Hepatocyte (in vitro differentiated cells): Measurements from ENCODE around the gene ANO10. TPM values are rescaled to one million over a fixed set of nuclear protein-coding genes. Genes with fewer than 3 reads are reported as not detected.

ENCODE experiments used
- DNase-seq: peaks from one replicate; pipeline ENCODE4 v3.0.0-alpha.2; 2016; ENCODE audit warnings: low spot score
- H2AFZ ChIP-seq: fragments of 200-600 bp; sonication (generic); 2 replicates; pipeline ENCODE4 v1.6.0; 2016; ENCODE audit warnings: antibody characterized with exemption, mild to moderate bottlenecking
- H3K27ac ChIP-seq: fragments of 200-600 bp; sonication (generic); 2 replicates; pipeline ENCODE4 v1.5.1; 2016; ENCODE audit warnings: mild to moderate bottlenecking
- H3K27me3 ChIP-seq: fragments of 200-600 bp; sonication (generic); 2 replicates; pipeline ENCODE4 v1.6.1; 2016
- H3K36me3 ChIP-seq: fragments of 200-600 bp; sonication (generic); replicated peaks from 2 replicates; pipeline ENCODE4 v1.5.1; 2016; ENCODE audit warnings: low read depth; ENCODE audit not compliant: insufficient read depth
- H3K4me1 ChIP-seq: fragments of 200-600 bp; sonication (generic); 2 replicates; pipeline ENCODE4 v1.5.1; 2016; ENCODE audit warnings: mild to moderate bottlenecking, moderate library complexity; ENCODE audit not compliant: insufficient read depth
- H3K4me2 ChIP-seq: fragments of 200-600 bp; sonication (generic); 2 replicates; pipeline ENCODE4 v1.6.0; 2016
- H3K4me3 ChIP-seq: fragments of 200-600 bp; sonication (generic); 2 replicates; pipeline ENCODE4 v1.5.1; 2016; ENCODE audit warnings: mild to moderate bottlenecking
- H3K79me2 ChIP-seq: fragments of 200-600 bp; sonication (generic); 2 replicates; pipeline ENCODE4 v1.6.0; 2017; ENCODE audit warnings: mild to moderate bottlenecking
- H3K9me2 ChIP-seq: fragments of 200-600 bp; sonication (generic); replicated peaks from 2 replicates; pipeline ENCODE4 v1.6.0; 2017; ENCODE audit warnings: mild to moderate bottlenecking; ENCODE audit not compliant: insufficient read depth
- H3K9me3 ChIP-seq: fragments of 200-600 bp; sonication (generic); 2 replicates; pipeline ENCODE4 v1.5.1; 2016; ENCODE audit warnings: low read depth, mild to moderate bottlenecking
- H4K20me1 ChIP-seq: fragments of 200-600 bp; sonication (generic); 2 replicates; pipeline ENCODE4 v1.6.0; 2016; ENCODE audit warnings: mild to moderate bottlenecking; ENCODE audit not compliant: insufficient read depth, poor library complexity, severe bottlenecking
- CTCF ChIP-seq: fragments of 200-600 bp; sonication (generic); IDR thresholded peaks from 2 replicates; pipeline ENCODE4 v1.5.1; 2016; ENCODE audit warnings: antibody characterized with exemption, mild to moderate bottlenecking; ENCODE audit not compliant: poor library complexity
- EZH2 ChIP-seq: fragments of 200-600 bp; sonication (generic); IDR thresholded peaks from 2 replicates; pipeline ENCODE4 v1.6.1; 2016; ENCODE audit warnings: antibody characterized with exemption, mild to moderate bottlenecking, borderline replicate concordance
- EZH2phosphoT487 ChIP-seq: fragments of 200-600 bp; sonication (generic); IDR thresholded peaks from one replicate; pipeline ENCODE4 v1.6.1; 2018; ENCODE audit warnings: antibody characterized with exemption, mild to moderate bottlenecking, low read depth, moderate library complexity; ENCODE audit not compliant: unreplicated experiment, severe bottlenecking
- WGBS: methylation state at CpG from one replicate; pipeline ENCODE4 v1.1.6; 2016; ENCODE audit warnings: low lambda C conversion rate; ENCODE audit errors: missing lambda C conversion rate; 5-methylcytosine and 5-hydroxymethylcytosine counted together
- polyA plus RNA-seq: library from polyadenylated mRNA; unstranded; fragments of >200 nt; fragmentation: Nextera tagmentation; extraction: Ambion mirVana; gene quantifications from 2 replicates; pipeline ENCODE4 v1.2.1, GENCODE V29; 2016
- total RNA-seq: library from RNA; depleted of rRNA; stranded (reverse); fragments of >200 nt; gene quantifications from 2 replicates; pipeline ENCODE4 v1.2.3, GENCODE V29; 2014

The ANO10 gene
- total and polyA plus RNA-seq, 2 experiments from 2014 or later = 28.5 to 33.5 TPM

- no peaks in the 10 kb centered on the region for H3K27me3 ChIP-seq
- no peaks in the 10 kb centered on the region for H3K36me3 ChIP-seq
- 73% methylated on average over 2 of the region's 2 CpGs for WGBS
- DNase-seq = no peak
- H3K27ac ChIP-seq = no peak overlapping the region
- no peaks in the 10 kb centered on the region for H3K9me2 ChIP-seq
- no peaks in the 10 kb centered on the region for H3K4me1 ChIP-seq
- H3K9me3 ChIP-seq = no peaks in the 10 kb centered on the region
- no peak overlapping the region for H2AFZ ChIP-seq
- H4K20me1 ChIP-seq = no peaks in the 10 kb centered on the region
- no peak overlapping the region for H3K4me3 ChIP-seq
- no peaks in the 10 kb centered on the region for H3K79me2 ChIP-seq
- TF ChIP-seq EZH2 (no peak), CTCF (no peak), EZH2phosphoT487 (no peak)
- H3K4me2 ChIP-seq = no peak overlapping the region
These were observed 227.7 kb downstream of the ANO10 start for GRCh38 chr3:43394041-43394554.

GRCh38 chr3:43391621-43392020 is 230.2 kb downstream of the ANO10 start:
- WGBS = 97% methylated on average over 1 of the region's 1 CpG
- no peak overlapping the region for H3K4me3 ChIP-seq
- H3K36me3 ChIP-seq = no peaks in the 10 kb centered on the region
- H3K27me3 ChIP-seq = no peaks in the 10 kb centered on the region
- TF ChIP-seq CTCF (no peak), EZH2phosphoT487 (no peak), EZH2 (no peak)
- no peak overlapping the region for H3K27ac ChIP-seq
- no peaks in the 10 kb centered on the region for H4K20me1 ChIP-seq
- no peak overlapping the region for H2AFZ ChIP-seq
- H3K4me1 ChIP-seq = no peaks in the 10 kb centered on the region
- no peak overlapping the region for H3K4me2 ChIP-seq
- H3K9me2 ChIP-seq = no peaks in the 10 kb centered on the region
- no peak for DNase-seq
- no peaks in the 10 kb centered on the region for H3K9me3 ChIP-seq
- H3K79me2 ChIP-seq = no peaks in the 10 kb centered on the region

GRCh38 chr3:43390255-43390588 is 231.6 kb downstream of the ANO10 start:
- TF ChIP-seq EZH2phosphoT487 (no peak), EZH2 (no peak), CTCF (no peak)
- Histone ChIP-seq H2AFZ (no peak overlapping the region), H3K27me3 (no peaks in the 10 kb centered on the region), H3K36me3 (no peaks in the 10 kb centered on the region), H3K4me1 (no peaks in the 10 kb centered on the region), H3K4me2 (no peak overlapping the region), H3K9me3 (no peaks in the 10 kb centered on the region), H3K79me2 (no peaks in the 10 kb centered on the region), H4K20me1 (no peaks in the 10 kb centered on the region), H3K27ac (no peak overlapping the region), H3K9me2 (no peaks in the 10 kb centered on the region), H3K4me3 (no peak overlapping the region)
- 95% methylated on average over 1 of the region's 1 CpG for WGBS
- no peak for DNase-seq
